Measurements from ENCODE around the gene PKN2.

DNA sequence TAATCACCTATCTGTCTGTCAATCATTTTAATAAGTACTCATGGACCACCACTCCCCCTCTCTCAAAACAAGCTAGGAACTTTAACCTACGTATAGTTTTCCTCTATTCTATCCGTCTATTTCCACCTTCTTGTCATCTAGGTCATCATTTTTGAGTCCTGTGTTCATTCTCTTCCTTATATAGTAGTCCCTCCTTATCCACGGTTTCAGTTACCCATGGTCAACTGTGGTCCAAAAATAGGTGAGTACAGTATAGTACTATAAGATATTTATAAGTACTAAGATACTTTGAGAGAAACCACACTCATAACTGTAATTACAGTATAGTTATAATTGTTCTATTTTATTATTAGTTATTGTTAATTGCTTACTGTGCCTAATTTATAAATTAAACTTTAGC is 7.5 kb downstream of the PKN2 start:
- TF ChIP-seq, protein P1, sequence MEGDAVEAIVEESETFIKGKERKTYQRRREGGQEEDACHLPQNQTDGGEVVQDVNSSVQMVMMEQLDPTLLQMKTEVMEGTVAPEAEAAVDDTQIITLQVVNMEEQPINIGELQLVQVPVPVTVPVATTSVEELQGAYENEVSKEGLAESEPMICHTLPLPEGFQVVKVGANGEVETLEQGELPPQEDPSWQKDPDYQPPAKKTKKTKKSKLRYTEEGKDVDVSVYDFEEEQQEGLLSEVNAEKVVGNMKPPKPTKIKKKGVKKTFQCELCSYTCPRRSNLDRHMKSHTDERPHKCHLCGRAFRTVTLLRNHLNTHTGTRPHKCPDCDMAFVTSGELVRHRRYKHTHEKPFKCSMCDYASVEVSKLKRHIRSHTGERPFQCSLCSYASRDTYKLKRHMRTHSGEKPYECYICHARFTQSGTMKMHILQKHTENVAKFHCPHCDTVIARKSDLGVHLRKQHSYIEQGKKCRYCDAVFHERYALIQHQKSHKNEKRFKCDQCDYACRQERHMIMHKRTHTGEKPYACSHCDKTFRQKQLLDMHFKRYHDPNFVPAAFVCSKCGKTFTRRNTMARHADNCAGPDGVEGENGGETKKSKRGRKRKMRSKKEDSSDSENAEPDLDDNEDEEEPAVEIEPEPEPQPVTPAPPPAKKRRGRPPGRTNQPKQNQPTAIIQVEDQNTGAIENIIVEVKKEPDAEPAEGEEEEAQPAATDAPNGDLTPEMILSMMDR (IDR thresholded peaks at IDR 0.05): no peak
- no peak for TF ChIP-seq POLR2A (IDR thresholded peaks at IDR 0.05)

Measured in body of pancreas (tissue), 4 donors.